GM12872 (cell line): ENCODE measurements around the gene CAPRIN2.

Source experiments
- TF ChIP-seq, protein P1 (sequence below): IDR thresholded peaks from 3 replicates; pipeline ENCODE4 v1.5.1; 2011; ENCODE audit warnings: low read depth, mild to moderate bottlenecking, low read length, moderate library complexity; ENCODE audit not compliant: insufficient read depth

Gene CAPRIN2

DNA sequence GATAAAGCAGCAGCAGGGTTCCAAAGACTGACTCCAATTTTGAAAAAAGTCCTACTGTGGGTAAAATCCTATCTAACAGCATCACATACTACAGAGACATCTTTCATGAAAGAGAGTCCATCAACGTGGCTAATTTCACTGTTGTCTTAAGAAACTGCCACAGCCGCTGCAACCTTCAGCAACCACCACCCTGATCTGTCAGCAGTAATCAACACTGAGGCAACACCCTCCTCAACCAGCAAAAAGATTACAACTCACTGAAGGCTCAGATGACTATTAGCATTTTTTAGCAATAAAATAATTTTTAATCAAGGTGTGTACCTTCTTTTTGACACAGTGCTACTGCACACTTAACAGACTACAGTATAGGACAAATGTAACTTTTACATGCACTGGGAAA is 6.6 kb downstream of the CAPRIN2 start:
- TF ChIP-seq, protein P1, sequence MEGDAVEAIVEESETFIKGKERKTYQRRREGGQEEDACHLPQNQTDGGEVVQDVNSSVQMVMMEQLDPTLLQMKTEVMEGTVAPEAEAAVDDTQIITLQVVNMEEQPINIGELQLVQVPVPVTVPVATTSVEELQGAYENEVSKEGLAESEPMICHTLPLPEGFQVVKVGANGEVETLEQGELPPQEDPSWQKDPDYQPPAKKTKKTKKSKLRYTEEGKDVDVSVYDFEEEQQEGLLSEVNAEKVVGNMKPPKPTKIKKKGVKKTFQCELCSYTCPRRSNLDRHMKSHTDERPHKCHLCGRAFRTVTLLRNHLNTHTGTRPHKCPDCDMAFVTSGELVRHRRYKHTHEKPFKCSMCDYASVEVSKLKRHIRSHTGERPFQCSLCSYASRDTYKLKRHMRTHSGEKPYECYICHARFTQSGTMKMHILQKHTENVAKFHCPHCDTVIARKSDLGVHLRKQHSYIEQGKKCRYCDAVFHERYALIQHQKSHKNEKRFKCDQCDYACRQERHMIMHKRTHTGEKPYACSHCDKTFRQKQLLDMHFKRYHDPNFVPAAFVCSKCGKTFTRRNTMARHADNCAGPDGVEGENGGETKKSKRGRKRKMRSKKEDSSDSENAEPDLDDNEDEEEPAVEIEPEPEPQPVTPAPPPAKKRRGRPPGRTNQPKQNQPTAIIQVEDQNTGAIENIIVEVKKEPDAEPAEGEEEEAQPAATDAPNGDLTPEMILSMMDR: no peak

DNA sequence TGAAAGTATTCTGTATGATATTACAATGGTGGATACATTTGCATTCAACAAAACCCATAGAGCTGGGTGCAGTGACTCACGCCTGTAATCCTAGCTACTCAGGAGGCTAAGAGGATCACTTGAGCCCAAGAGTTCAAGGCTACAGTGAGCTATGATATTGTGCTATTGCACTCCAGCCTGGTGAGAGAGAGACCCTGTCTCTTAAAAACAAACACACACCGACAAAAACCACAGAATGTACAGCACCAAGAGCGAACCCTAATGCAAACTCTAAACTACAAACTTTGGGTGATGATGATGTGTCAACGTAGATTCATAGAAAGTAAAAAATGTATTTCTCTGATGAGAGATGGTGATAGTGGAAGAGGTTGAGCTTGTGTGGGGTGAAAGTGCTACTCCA is 8.6 kb downstream of the CAPRIN2 start:
- TF ChIP-seq, protein P1: no peak

DNA sequence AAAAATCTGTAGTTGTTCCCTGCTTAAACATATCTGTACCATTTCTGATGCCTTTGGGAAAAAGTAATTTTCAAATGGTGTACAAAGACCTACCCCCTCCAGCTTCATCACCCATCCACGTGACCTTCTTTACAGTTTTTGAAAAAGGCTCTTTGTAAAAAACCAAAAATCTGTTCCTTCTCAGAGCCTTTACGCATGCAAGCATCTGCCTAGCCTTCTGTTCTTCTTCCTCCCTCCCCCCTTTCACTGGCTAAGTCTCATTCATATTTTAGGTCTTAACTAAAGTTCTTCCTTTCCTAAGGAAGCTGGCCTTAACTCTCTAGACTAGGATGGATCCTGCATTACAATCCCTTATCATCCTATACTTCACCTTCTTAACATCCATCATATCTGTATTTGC is 10.4 kb downstream of the CAPRIN2 start:
- TF ChIP-seq, protein P1: no peak

DNA sequence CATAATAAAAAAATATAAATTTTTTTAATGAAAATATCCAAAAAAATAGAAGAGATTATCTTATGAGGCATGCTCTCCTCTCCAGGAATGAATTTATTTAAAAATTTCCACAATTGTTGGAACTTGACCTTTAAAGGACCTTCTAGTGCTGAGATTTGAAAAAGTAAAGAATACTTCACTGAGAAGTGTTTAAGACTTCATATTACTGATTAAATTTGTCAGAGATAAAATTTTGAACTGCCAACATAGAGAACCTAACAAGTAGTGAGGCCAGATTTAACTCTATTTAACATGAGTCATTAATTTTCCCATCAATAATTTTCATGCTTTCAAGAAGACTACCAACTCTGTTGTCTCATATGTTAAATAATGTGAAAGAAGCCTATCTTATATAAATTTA is 14.5 kb downstream of the CAPRIN2 start:
- TF ChIP-seq, protein P1: no peak

DNA sequence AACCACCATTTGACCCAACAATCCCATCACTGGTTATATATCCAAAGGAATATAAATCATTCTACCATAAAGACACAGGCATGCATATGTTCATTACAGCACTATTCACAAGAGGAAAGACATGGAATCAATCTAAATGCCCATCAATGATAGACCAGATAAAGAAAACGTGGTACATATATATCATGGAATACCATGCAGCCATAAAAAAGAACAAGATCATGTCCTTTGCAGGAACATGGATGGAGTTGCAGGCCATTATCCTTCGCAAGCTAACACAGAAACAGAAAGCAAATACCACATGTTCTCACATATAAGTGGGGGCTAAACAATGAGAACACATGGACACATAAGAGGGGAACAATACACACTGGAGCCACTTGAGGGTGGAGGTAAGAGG is 15.7 kb downstream of the CAPRIN2 start:
- TF ChIP-seq, protein P1: no peak

DNA sequence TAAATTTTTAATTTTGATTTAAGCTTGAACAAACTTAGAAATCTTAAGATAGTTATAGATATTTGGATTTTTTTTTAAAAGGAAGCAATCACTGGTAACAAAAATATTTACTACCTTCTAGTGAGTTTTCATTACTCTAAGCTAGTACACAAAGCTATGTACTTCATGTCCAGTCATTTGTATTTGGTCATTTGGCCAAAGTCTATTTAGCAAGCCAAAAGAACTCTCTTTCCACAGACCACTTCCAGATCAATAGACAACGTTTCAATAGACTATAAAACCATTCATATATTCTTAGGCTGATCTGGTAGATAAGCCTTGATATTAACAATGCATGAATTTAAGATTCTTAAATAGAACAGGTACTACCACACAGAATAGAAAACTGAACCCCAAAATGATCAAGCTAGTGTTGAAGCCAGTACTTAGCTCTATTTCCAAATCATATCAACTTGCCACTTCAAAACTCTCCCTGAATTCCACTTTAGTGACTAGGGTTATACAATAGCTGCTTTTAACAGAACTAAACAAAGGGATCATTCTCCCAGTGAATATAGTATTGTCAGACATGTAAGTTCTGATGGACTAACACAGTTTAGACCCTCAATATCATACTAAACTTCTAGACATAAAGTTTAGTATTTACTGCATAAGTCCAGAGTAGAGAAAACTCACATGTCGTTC is 21.7 kb downstream of the CAPRIN2 start:
- TF ChIP-seq, protein P1: no peak

DNA sequence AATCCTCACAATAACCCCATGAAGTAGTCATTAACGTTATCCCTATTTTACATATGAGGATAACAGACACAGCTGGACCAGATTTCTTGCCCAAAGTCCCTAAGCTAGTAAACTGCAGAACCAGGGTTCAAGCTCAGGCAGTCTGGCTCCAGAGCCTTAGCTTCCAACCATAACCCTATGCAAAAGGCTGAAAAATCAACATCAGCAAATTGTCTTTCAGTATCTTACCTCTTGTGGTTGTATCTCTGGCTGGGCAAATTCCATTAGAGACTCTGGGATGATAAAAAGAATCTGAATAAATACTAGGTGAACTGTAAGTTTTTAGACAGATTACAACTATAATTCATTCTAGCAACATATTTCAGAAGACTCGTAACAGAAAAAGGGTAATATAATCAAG is 24.7 kb downstream of the CAPRIN2 start:
- TF ChIP-seq, protein P1: no peak
